Activated CD4-positive, alpha-beta T cell treated with anti-CD3 and anti-CD28 coated beads for 4 hours (primary cell): ENCODE results near the gene THPO.

Experiments
- DNase-seq, 2 donors: peaks; one replicate each; pipeline ENCODE4 v3.0.0-alpha.2; 2020

THPO gene

DNA sequence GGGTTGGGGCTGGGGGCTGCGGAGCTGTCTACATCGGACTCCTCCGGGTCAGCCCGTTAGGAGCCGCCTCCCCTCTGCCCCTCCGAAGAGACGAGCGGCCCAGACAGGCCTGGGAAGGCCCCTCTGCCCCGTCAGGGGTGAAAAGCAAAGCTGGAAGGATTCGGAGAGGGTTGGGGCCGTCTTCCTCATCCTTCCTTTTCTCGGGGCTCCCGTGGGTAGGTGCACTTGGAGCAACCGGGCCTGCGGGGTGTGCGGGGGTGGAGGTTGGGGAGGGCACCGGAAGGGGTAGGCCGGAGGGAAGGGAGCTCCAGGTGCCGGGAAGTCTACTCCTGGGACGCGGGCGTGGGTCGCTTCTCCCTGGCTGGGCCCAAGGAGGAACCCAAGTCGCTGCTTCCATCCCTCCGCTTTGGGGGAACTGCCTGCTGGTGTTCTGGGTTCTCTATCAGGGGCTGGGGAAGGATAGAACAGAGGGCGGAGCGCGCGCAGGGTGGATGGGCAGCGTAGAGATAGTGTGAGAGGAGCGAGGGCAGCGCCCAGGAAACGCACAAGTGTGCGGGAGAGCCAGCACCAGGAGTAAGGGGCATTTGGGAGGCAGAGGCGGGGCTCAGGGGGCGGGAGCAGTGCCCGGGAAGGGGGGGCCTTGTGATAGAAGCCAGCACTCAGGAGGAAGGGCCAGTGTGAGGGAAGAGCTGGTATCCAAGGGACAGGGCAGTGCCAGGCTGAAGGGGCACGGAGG is 15.9 kb downstream of the THPO start:
- peak; percentile 31 to 35 for DNase-seq

DNA sequence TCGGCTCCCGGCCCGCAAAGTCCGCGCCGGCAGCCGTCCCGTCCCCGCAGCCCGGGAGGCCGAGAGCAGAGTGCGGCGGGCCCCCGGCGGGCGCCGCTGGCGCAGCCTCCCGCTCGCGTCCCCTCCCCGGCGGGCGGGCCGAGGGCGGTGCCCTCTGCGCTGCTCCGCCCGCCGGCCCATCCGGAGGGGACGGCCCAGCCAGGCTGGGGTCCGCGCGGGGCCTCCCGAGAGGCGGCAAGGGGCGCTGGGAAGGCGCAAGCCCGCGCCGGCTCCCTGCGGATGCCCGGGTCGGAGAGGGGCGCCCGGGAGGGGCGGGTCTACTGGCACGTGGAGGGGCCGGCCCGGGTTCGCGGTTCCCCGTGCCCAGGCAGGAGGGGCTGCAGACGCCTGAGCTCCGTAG is 16.5 kb downstream of the THPO start, which contains the start of the genes CLCN2 and POLR2H:
TSS of gene CLCN2 (minus strand) at position 74 of the 400 bp plus-strand sequence. CDS start 126 bp downstream, outside the sequence.
TSS of gene POLR2H (plus strand) at position 179 of the 400 bp plus-strand sequence. CDS start 1,783 bp downstream, outside the sequence.
- peak; percentile 25 to 36 for DNase-seq

GRCh38 chr3:184360929-184361531 is 17.0 kb downstream of the THPO start:
- no peak for DNase-seq

DNA sequence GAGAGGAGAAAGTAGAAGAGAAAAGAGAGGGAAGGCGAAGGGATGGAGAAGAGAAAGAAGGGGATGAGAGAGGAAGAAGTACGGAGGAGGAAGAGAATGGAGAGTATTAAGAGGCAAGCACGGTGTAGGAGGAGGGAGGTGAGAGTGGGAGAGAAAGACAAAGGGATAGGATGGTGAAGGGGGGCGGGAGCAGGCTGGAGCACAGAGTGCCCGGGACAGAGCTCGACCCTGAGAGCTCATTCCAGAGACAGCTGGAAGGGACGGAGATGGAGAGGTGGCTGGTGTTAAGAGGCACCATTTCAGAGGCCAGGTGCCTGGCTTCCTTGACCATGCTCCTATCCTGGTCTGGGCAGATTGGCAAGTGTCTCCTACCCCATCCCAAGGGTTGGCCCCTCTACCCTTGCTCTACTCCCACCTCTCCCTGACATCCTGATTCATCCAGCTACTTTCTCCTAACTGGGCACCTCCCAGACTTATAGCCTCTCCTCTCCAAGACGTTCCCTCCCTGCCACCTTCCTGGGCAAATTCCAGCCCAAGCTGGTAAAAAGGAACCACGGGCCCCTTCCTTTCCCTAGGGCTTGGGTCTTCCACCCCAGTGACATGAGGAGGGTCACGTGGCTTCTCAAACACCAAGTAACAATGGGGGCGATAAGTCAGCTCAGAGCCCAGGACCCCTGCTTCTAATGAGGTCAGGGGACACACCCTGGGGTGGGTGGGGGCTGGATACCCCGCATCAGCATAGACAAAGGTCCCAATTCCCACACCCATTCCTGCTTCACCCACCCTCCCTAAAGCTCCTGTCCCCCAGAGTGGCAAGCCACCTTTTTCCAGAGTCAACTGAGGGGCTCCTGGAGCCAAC is 17.7 kb downstream of the THPO start:
- DNase-seq = no peak

GRCh38 chr3:184359610-184360009 is 18.4 kb downstream of the THPO start:
- no peak for DNase-seq

GRCh38 chr3:184358921-184359350 is 19.1 kb downstream of the THPO start:
- DNase-seq = no peak

DNA sequence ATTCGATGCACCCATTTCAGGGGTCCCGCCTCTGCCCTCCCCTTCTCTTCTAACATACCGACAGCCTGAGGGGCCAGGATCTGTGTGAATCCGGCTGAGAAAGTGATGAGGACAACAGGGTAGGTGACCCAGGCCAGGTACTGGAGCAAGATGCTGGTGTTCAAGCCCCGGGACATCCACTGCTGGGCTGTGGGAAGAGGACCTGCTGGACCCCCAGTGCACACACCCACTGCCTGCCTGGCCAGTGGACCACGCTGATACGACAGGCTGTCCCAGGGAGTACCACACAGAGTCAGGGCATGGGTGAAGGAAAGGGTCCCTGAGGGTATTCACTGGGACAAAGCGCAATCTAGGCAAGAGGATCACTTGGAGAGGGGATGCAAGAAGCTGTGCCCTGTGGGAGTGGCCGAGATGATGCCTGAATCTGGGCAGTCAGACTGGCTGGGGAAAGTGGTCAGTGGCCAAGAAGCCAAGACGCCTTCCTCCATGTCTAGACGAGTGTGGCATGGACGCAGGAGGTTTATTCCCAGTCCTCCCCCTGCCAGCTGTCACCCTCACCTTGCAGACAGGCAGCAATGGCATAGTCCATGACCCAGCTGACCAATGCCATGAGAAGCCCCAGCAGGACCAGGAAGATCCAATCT is 19.8 kb downstream of the THPO start:
- no peak for DNase-seq

DNA sequence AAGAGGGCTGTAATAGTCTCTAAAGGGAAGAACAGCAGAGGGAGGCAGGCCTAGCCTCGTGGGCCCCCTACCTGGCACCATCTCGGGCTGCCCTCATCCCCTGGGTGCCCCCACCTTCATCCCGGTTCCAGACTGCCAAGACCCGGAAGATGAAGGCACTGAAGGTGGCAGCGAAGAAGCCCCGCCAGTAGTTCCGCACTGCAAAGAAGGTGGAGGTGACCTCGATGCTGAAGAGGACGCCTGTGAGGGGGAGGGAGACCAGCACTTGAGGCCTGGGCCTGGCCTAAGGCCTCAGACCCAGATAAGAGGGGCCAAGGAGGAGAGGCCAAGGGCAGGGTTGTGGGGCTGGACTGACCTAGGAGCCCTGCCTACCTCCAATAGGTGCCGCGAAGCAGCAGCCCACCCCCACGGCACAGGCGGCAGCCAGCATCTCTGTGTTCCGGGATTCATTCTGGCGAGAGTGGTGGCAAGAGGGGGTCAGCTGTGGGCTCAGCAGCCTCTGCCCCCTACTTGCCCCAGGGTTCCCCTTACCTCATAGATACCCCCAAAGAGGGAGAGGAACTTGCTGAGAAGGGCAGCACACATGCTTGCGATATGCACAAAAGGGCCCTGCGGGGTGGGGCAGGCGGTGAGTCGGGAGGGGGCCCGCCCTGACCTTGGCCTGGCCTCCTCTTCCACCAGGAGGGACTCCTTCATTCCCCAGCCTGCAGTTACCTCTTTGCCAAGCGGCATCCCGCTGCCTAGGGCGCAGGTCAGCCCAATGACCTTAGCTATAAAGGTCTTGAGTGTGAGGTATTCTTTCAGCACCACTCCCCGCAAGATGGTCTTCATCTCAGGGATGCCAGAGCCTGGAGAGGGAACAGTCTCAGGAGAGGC is 20.5 kb downstream of the THPO start:
- no peak for DNase-seq

DNA sequence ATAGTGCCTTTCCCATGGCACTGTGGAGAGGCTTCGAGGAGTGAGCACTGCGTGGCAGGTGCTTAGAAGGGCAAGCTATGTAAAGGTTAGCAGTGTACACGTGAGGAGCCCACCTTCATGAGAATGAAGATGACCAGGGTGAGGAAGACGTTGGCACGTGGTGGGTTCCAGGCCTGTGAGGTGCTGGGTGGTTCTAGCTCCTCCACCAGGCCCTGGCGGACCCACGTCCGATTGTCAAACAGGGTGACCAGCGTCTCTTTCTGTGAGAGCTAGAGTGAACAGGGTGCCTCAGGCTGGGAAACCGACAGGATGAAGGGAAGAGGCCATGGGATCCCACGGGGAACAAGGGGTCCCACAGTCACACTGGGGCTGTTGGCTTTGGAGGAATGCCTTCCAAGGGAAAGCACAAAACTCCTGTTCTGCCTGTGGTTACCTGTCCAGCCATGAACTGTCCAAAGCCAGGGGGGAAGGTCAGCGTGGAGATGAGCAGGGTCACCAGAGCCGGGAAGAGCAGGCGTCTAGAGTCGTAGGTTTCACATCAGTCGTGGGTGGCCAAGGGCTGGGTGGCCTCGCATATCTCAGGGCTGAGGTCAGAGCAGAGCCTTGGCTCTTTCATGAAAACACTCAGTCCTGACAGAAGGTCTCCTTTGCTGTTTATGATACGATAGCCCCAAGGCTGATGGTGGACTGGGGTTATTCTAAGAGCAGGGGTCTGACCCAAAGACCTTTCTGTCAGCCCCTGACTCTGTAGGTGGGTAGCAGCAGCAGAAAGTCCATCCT is 22.6 kb downstream of the THPO start:
- DNase-seq = no peak

- DNase-seq = no peak
These were observed 23.3 kb downstream of the THPO start for GRCh38 chr3:184354754-184355153.

GRCh38 chr3:184354121-184354728 is 23.8 kb downstream of the THPO start:
- DNase-seq = peak; percentile 58 to 72

DNA sequence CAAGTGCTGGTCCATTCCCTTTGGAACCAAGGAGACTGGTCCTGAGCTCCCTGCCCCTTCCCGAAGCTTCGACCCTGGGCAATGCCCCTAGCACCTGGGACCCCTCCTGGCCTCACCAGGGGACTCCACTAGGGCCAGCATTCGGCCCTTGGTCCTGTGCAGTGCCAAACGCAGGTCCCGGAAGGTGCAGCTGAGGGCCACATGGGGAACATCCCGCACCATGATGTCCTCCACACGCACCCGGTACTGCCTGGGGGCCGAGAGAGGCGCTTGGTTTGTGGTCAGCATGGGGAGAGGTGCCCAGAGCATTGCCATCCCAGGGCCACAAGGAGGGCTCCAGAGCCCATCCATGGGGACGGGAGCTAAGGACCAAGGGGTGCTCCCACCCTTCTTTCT is 24.5 kb downstream of the THPO start:
- DNase-seq = no peak

DNA sequence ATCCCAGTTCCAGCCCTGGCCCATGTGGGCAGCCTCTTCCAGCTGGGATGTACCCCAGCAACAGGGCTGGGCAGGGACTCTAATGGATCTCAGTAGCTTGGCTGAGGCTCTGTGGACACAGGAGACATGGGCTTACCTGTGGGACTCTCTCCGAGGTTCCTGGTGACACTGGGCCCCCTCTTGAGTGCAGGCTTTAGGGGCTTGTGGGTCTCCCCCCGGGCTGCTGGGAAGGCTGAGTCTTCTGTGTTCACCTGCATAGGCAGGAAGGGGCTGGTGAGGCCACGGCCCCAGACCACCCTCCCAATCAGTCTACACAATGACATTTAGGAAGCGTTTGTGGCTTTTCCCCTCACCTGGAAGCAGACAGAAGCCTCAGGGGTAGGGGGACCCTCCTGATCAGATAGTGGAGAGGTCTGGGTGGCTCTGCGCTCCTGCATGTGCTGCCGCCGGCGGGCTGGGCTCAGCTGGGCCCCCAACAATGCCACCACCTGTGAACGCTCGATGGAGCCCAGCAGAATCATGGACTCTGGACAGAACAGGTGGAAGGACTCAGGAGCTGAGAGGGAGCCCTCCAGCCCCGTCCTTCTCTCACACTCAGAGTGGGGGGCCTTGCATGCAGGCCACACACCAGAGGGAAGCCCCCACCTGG is 25.0 kb downstream of the THPO start:
- no peak for DNase-seq

DNA sequence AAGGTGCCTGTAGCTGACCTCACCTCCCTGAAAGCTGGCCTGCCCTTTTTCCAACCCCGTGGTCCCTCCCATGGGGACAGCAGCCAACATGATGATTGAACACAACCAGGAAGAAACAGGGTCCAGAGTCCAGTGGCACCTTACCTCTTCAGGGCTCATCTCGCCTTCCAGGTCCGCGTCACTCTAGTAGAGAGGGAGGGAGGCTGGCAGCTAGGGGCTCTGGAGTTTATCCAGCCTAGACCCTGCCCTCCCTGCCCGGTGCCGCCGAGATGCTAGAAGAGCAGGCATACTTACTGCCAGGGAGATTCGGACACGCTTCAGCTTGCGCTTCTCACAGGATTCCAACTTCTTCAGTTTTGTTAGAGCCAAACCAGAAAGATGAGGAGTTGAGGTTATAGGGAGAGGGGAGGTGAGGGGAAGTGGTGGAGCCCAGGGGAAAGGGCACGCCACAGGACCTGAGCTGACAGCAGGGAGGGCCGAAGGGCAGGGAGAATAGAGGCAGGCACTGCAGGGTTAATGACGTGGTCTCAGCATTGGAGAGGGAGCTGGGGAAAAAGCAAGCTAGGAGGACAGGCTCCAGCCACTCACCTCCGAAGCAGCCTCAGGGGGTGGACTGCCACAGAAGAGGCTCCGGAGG is 25.7 kb downstream of the THPO start:
- no peak for DNase-seq

DNA sequence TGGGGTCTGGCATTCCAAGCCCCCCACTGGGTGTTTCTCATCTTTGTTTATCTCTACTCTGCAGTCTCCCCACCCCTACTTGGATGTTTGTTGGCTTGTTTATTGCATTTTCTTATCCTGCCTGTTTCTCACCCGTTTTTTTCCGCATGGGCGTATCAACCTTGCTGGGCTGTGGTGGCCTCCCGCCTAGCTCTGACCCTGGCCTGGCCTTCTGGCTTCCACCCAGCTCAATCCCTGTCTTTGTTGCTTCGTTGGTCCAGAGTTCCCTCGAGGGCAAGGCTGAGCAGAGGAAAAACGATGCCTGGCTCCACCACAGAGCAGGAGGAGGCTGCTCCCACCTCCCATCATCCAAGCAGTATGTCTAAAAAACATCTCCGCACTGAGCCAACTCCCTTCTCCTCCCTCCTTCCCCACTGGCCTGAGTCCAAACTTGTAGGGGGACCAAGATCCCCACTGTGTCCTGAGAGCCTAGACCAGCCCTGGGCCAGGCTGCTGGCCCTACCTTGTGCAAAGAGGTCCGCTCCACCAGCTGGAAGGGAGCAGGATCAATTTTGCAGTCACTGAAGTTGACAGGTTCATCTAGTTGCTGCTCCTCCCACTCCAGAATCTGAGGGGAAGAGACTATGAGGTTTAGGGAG is 26.4 kb downstream of the THPO start:
- no peak for DNase-seq

DNA sequence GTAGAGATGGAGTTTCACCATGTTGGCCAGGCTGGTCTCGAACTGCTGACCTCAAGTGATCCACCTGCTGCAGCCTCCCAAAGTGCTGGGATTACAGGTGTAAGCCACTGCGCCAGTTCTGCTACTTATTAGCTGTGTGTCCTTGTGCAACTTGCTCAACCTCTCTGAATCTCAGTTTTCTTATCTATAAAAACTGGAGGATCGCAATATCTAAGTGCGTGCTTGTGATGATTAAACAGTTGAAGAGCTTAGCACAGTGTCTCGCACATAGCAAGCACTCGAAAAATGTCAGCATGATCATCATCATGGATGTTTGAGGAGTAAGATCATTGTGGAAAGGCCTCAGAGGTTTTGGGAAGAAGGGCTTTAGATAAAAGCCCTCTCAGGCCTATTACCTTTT is 27.4 kb downstream of the THPO start:
- DNase-seq = no peak

DNA sequence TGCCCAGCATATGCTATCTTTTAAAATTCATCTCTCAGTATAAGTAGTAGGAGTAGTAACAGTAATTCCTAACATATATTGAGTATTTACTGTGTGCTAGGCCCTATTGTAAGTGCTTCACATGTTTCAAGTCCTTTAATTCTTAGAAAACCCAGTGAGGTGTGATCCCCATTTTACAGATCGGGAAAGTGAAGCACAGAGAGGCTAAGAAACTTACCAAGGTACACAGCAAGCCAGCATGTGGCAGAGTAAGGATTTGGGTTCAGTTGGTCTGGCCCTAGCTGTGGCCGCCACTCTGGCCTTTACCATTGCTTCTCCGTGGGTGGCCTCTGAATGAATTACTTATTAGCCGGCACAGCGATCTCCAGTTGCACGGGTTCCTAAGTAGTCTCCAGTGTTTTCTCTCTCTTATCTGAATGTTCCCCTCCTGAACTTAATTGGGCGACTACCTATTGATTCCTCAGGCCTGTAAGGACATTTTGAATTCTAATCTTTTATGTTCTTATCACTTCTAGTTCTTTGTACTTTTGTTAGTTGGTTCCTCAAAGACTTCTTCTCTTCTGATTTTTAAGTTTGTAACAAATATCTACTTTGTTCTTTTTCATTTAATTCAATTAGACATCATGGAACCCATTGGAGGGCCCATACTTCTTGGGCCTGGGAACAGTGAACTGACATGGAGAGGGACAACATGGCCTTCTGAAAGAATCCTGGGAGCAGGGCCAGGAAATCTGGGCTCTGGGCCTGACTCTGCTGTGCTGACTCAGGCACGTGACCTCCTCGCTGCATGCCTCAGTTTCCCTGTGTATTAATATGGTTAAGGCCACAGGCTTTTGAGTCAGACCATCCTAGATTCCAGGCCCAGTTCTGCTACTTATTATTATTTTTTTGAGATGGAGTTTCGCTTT is 28.2 kb downstream of the THPO start:
- no peak for DNase-seq

DNA sequence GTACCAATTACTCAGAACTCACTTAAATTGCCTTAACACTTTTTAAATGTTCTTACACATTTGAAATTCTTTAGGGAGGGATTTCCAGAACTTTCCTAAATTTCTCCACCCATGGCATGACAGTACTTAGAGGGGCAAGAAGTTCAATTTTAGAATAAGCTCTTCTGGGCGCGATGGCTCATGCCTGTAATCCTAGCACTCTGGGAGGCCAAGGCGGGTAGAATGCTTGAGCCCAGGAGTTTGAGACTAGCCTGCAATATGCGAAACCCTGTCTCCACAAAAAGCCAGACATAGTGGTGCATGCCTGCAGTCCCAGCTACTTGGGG is 30.0 kb downstream of the THPO start:
- no peak for DNase-seq
